Vagina (tissue), 2 donors: ENCODE results near the gene P2RX6. TPM values are rescaled to one million over a fixed set of nuclear protein-coding genes. Genes with fewer than 3 reads are reported as not detected.

ENCODE experiments used
- DNase-seq, 2 donors: peaks; one replicate each; pipeline ENCODE4 v3.0.0-alpha.2; 2017; ENCODE audit errors: extremely low spot score in 2 of 2
- H3K27ac ChIP-seq: fragments of 200-600 bp; sonication (generic); one replicate; pipeline ENCODE4 v1.5.1; 2019
- H3K27me3 ChIP-seq: fragments of 200-600 bp; sonication (generic); one replicate; pipeline ENCODE4 v1.5.1; 2019
- H3K36me3 ChIP-seq, 2 donors: fragments of 200-600 bp; sonication (generic); one replicate each; pipeline ENCODE4 v1.5.1; 2017 to 2019
- H3K4me1 ChIP-seq: fragments of 200-600 bp; sonication (generic); one replicate; pipeline ENCODE4 v1.5.1; 2019
- H3K4me3 ChIP-seq, 2 donors: fragments of 200-600 bp; sonication (generic); 1 replicate in 1 of 2; 2 replicates in 1 of 2; pipeline ENCODE4 v1.5.1; 2016 to 2019
- H3K9me3 ChIP-seq: fragments of 200-600 bp; sonication (generic); one replicate; pipeline ENCODE4 v1.5.1; 2019
- CTCF ChIP-seq, 3 experiments: fragments of 450-650 bp in 2 of 3; fragments of 200-600 bp in 1 of 3; sonication (generic) in 1 of 3; IDR thresholded peaks; one replicate each; pipeline ENCODE4 v1.5.1; 2017 to 2019; ENCODE audit warnings: antibody characterized with exemption in 3 of 3, mild to moderate bottlenecking in 2 of 3, moderate library complexity in 2 of 3
- POLR2A ChIP-seq, 2 donors: fragments of 450-650 bp; IDR thresholded peaks; one replicate each; pipeline ENCODE4 v1.6.1; 2017; ENCODE audit warnings: antibody characterized with exemption in 2 of 2, mild to moderate bottlenecking in 2 of 2, moderate library complexity in 2 of 2
- POLR2AphosphoS5 ChIP-seq, 2 donors: sonication (generic); formaldehyde crosslinking; IDR thresholded peaks; one replicate each; pipeline ENCODE4 v1.9.0; 2017; ENCODE audit warnings: antibody characterized with exemption in 2 of 2, mild to moderate bottlenecking in 2 of 2, low read depth in 1 of 2; ENCODE audit not compliant: insufficient read depth in 1 of 2
- intact Hi-C: fragments of 100-400 bp; cut with DNase I; formaldehyde crosslinking; loops from one replicate; pipeline ENCODE4 v1.15.1; 2023
- total RNA-seq: library from RNA; depleted of rRNA; stranded (reverse); fragments of >200 nt; gene quantifications from one replicate; pipeline ENCODE4 v1.2.3, GENCODE V29; 2016

Gene P2RX6
- total RNA-seq, 1 donor from 2014 or later, result 1.7 TPM

GRCh38 chr22:21013657-21014201 lies 1.2 kb upstream of the P2RX6 start:
- intact Hi-C loops, result no loop called here
- peak overlapping the region; percentile 41 to 48 for H3K4me3 ChIP-seq
- H3K36me3 ChIP-seq, result no peaks in the 10 kb centered on the region
- H3K27ac ChIP-seq, result peak overlapping the region; percentile 55
- H3K27me3 ChIP-seq, result no peaks in the 10 kb centered on the region
- no peak for TF ChIP-seq POLR2A (IDR thresholded peaks at IDR 0.05)
- TF ChIP-seq CTCF (IDR thresholded peaks at IDR 0.05), result no peak
- TF ChIP-seq POLR2AphosphoS5 (IDR thresholded peaks at IDR 0.05; ENCODE audit: insufficient read depth in 1 of 2, low read depth in 1 of 2), result no peak
- H3K9me3 ChIP-seq, result no peaks in the 10 kb centered on the region
- peaks cover 29% of the 10 kb centered on the region for H3K4me1 ChIP-seq
- DNase-seq, result no peak

DNA sequence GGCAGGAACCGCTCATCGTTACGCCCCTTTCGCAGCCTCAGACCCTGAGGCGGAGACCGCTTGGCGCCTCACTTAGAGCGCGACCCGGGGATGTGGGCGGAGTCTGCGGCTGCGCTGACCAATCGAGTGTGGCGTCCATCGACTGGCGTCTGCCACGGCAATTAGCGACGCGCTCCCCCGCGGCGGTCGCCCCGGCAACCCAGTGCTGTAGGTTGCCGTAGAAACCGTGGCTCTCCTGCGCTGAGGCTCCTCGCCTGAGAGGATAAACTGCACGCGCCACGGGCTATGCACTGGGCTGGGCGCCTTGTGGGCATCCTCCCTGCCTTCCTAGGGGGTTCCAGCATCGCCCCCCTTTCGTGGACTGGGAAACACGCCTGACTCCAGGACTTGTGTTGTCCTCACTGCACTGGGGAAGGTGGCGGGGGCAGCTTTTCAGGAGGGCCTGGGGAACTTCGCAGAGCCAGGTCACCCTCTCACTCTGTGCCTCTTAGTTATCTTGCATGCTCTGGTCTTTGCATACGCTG lies 701 bp upstream of the P2RX6 start:
- intact Hi-C loops, result no loop called here
- peaks cover 29% of the 10 kb centered on the region for H3K4me1 ChIP-seq

DNA sequence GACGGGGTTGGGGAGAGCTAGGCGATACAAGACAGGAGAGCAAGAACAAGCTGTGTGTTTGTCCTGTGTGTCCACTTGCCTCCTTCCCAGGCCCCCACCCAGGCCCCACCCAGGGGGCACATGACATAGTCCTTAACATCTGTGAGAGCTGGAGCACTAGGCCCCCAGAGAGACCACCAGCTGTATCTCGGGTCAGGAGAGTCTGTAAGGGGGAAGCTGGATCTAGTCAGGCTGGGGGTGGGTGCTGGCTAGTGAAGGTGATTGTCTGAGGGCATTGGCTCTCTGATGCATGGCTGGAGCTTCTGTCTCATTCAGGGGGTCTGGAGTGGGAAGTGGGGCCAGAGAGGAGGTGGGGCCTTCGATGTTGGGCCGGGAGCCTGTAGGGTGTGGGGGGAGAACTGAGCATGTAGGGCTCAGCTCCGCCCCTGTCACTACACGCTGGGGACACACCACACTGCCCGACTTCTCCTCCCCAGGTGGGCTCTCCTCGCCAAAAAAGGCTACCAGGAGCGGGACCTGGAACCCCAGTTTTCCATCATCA lies 571 bp downstream of the P2RX6 start:
- TF ChIP-seq POLR2AphosphoS5 (IDR thresholded peaks at IDR 0.05; ENCODE audit: insufficient read depth in 1 of 2, low read depth in 1 of 2) (no peak), POLR2A (IDR thresholded peaks at IDR 0.05) (no peak), CTCF (IDR thresholded peaks at IDR 0.05) (no peak)
- intact Hi-C loops, result no loop called here
- Histone ChIP-seq H3K9me3 (no peaks in the 10 kb centered on the region), H3K36me3 (no peaks in the 10 kb centered on the region), H3K27ac (peak overlapping the region; percentile 55), H3K4me3 (no peak overlapping the region), H3K4me1 (peaks cover 29% of the 10 kb centered on the region), H3K27me3 (no peaks in the 10 kb centered on the region)
- no peak for DNase-seq

More for the DNA sequence above, 701 bp upstream of the P2RX6 start:
- Histone ChIP-seq H3K36me3 (no peaks in the 10 kb centered on the region), H3K4me3 (peak overlapping the region; percentile 41 to 48), H3K9me3 (no peaks in the 10 kb centered on the region), H3K27me3 (no peaks in the 10 kb centered on the region), H3K27ac (peak overlapping the region; percentile 55)
- no peak for DNase-seq
- TF ChIP-seq CTCF (IDR thresholded peaks at IDR 0.05), result no peak
- TF ChIP-seq POLR2AphosphoS5 (IDR thresholded peaks at IDR 0.05; ENCODE audit: insufficient read depth in 1 of 2, low read depth in 1 of 2), result peak in 1 of 2 donors; percentile 73

DNA sequence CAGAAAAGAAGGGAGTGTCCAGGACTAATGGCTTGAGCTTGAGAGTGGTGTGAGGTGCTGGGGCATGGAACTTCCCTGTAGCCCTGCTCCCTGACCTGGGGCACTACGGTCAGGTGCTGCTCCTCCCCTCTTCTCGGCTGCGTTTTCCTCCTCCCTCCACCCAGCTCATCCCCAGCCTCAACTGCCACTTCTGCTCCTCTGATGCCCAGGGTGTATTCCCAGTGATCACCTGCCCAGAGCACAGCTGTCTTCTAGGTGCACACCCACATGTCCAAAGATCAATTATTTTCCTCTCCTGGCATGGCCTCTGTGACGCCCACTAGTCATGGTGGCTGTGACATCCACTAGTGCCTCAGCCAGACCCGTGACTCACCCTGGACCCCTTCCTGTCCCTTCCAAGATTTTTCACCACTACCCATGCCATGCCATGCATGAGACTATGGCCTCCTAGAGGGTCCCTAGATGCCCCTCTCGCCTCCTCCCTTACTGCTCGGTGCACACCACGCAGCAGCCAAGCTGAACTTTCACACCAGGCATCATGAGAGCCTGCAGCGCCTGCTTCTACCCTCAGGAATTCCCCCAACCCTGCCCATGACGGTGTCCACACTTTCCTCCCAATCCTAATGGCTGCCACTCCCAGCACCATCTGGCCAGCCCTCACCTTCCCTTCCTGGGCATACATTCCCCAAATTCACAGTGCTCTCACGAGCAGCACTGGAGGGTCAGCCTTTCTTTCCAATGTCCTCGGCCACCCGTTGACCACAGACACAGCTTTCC lies 1.9 kb downstream of the P2RX6 start:
- intact Hi-C loops, result no loop called here
- no peak overlapping the region for H3K27ac ChIP-seq
- H3K4me1 ChIP-seq, result peaks cover 29% of the 10 kb centered on the region
- H3K36me3 ChIP-seq, result no peaks in the 10 kb centered on the region
- no peak for TF ChIP-seq POLR2A (IDR thresholded peaks at IDR 0.05)
- no peak for TF ChIP-seq CTCF (IDR thresholded peaks at IDR 0.05)
- no peak for TF ChIP-seq POLR2AphosphoS5 (IDR thresholded peaks at IDR 0.05; ENCODE audit: insufficient read depth in 1 of 2, low read depth in 1 of 2)
- H3K4me3 ChIP-seq, result no peak overlapping the region
- H3K9me3 ChIP-seq, result no peaks in the 10 kb centered on the region
- no peak for DNase-seq
- H3K27me3 ChIP-seq, result no peaks in the 10 kb centered on the region
